NCI-H526 (cell line): Measurements from ENCODE around the gene FSTL1.

ENCODE experiments used
- DNase-seq, 2 experiments: peaks; one replicate each; lab custom pipeline; 2025; lab: John Stamatoyannopoulos, UW

Gene FSTL1

DNA sequence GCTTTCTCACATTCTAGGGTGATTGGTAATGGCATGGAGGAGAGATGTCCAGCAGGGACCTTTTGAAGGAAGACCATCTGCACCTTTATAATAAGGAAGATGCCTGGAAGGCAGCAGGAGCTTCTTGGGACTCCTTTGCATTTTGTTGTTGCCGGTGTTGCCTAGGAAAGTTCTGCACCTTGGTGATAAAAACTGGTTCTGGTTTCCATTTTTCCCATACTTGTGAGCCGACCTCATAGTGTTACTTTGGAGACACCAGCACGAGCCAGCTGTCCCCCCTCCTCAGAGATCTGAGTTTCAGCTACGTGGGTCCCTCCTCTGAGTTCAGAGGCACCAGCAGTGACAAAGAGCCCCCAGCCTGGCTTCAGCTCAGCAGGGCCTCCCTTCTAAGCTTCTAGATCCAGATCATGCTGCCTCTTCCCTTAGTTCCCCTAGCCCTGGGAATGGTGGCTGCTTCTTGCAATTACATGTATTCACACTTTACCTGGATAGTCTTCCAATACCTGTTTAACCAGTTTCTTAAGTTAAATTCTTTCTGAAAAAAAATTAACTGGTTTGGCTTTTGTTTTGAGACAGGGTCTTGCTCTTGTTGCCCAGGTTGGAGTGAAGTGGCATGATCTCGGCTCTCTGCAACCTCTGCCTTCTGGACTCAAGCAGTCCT is 18.0 kb upstream of the FSTL1 start:
- no peak for DNase-seq

DNA sequence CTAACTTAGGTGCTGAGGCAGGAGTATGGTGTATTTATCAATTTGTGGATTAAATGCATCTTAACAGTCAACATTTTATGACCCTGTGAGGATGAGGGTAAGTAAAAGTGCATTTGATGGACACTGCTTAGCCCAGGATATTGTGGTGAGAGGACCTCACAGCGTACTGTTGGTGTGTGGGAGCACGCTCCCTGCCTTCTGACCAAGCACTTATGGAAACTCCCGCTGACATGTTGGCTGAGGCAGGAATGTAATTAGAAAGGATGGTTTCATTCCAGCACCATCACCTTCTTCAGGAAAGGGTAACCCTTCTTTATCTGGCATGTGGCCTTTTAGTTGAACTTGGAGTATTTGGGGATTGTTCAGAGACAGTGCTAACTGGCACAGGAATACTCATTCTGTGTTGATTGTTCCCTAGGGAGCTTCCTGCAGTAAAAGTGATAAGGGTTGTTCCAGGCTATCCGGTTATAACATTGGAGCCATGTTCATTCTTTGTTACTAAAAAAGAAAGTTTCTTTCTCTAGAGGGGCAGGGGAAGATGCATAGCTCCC is 11.7 kb upstream of the FSTL1 start:
- peak in 1 of 2 experiments; percentile 30 for DNase-seq

DNA sequence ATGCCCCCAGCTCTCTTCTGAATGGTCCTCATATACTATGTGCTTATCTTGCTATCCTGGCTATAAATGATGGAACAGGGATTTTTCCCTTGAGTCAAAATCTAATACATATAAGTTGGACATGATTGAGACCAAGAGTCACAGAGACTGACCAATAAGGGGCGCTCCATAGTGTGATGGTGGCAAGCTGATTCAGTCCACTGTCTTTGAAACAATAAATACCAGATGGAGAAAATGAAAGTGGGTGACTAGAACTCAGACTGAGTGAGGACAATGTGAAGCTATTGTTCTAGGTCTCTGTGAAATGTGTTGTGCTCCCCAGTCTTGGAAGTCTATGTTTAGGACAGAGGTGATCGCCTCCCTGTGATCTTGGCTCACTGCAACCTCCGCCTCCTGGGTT is 10.6 kb upstream of the FSTL1 start:
- no peak for DNase-seq

GRCh38 chr3:120460862-120461261 is 10.1 kb upstream of the FSTL1 start:
- DNase-seq: no peak

DNA sequence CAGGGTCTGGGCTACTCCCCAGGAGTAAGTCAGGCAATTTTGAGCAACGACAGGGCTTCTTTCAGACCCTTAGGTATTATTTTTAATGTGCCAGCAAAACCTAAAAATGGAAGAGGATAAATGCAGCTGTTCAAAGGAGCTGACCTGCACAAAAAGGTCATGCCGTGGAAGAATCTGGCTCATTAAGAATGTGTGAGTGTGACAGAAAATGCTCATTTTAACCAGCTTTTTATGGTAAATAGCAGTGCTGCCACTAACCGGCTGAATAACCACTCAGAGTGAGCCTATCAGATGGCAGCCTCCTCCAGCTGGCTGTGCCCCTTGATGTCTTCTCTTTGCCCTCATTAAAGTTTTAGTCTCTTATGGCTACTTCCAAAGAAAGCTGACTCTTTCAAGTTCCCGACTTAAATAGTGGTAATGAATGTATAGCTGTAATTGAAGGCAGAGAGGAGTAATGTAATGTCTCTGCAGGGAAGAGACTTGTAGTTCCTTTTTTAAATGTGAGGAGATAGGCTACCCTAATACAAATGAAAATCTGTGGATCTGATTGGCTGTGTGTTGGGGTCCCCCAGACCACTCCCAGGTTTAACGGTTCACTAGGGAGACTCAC is 9.5 kb upstream of the FSTL1 start:
- no peak for DNase-seq

DNA sequence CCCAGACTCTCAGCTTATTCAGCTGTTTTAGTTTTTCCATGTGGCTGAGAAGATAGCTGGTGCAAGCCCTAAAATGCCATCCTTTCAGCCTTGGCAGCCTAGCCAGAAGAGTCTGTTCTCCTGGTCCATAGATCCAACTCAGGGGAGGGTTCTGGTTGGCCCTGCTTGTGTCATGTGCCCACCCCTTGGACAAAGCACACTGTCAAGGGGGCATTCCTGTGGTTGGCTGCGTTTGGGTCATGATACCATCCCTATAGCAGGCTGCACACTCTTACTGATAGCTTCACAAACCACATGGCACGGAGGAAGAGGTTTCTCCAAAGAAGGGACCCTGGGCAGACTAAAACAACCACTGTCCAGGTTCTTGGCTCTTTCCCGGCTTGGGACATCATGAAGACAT is 8.4 kb upstream of the FSTL1 start:
- no peak for DNase-seq

DNA sequence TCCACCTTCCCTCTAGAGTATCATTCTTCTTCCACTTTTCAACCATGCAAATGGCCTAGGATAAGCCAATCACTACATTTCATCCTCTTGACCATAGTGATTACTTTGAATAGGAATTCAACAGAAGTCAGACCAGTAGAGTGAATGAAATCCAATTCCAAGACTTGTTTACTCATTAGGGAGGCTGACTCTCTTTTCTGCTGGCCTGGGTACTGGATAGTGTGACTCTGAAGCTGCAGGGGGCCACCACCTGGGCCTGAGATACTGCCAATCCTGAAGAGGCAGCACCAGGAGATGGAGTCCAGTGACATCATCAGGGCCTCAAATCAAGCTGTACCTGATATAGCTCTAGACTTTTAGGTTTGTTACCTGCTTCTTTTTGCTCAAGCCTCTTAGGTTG is 7.0 kb upstream of the FSTL1 start:
- DNase-seq: no peak

GRCh38 chr3:120454076-120454689 is 3.4 kb upstream of the FSTL1 start:
- DNase-seq: no peak

DNA sequence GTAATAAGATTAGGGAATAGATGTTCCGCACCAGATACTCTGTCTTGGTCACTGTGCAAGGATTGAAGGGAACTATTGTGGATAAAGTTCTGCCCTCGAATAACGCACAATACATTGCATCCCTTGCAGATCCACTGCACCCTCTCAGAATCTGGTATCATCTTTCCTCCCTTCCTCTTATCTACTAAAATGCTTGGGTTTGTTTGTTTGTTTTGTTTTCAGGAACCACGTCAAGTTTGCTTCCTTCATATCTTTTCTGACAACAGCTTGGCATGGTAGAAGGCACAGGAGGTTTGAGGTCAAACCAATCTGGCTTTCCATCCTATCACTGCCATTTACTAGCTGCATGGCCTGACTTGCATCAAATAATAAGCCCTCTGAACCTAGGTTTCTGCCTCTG is 2.0 kb upstream of the FSTL1 start:
- no peak for DNase-seq

GRCh38 chr3:120451806-120452205 is 1.0 kb upstream of the FSTL1 start:
- no peak for DNase-seq

DNA sequence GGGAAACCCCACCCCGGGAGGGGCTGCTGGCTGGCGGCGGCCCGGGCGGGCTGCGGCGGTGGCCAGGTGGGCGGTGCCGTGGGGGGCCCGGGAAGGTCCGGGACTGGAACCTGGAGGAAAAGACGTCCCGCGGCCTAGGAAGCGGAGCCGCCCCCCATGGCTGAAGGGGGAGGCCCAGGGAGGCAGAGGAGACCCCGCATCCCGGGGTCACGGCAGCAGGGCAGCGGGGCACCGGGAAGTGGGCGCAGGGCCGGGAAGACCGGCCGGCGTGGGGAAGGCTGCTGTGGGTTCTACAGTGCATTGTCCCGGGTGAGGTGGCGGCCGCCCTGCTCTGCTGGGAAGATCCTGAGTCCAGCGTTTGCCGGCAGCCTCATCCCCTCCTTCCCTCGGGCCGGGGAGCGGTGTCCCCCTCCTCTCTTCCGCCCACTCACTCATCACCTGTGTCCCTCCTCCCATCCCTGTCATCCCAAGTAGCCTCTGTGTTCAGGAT is 525 bp upstream of the FSTL1 start:
- no peak for DNase-seq

DNA sequence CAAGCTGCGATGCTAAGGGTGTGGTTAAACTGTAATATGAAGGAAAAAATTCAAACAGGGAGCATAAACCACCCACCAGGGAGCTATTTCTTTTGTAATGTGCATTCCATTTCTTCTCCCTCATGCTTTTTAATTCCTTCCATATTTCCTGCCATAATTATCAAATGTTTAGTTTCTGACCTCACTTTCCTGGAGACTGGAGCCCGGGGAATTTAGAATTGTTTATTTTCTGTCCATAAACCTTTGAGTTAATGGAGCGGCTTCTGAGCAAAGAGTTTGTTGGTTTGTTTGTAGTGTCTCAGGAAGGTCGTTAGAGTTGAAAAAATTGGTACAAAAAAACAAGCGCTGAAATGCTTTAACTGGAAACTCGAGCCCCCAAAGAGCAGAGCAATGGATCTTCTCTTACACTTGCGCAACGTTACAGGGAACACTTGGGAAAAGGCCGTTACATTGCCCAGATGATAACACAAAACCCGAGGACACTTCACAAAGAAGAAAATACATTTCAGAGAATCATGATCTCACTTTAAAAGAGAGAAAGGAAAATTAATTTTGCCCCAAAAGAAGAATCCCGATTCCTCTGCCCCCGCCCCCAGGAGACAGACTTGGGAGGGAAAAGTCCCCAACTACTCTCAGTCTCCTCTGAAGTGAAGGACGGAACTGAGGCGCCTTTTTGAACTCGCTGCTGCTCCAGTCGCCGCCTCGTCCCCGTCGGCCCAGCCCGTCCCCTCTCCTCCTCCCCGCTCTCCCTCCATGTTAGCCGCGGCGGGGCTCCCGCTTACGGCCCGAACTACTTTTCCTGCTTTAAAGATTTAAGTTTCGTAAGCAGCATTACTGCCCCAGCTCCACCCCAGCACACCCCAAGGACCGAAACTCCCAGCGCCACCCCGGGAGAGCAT is 842 bp downstream of the FSTL1 start:
- peak in 1 of 2 experiments; percentile 76 for DNase-seq

DNA sequence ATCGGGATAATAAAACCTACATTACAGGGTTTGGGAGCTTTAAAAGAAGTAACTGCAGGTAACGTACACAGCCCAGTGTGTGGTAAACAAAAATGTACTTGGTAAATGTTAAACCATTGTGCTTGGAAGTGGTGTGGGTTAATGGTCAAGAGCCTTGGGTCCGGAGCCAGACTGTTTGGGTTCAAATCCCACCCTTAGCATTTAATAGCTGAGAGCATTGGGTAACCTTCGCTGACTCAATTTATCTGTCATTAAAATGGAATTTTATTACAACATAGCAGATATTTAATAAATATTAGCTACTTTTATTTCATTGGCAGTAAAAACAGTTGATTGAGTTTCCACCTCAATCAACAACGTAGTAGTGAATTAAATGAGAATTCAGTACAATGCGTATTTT is 1.5 kb downstream of the FSTL1 start:
- no peak for DNase-seq

GRCh38 chr3:120448756-120449155 is 2.0 kb downstream of the FSTL1 start:
- no peak for DNase-seq

GRCh38 chr3:120446891-120447668 is 3.7 kb downstream of the FSTL1 start:
- no peak for DNase-seq

- DNase-seq: no peak
Observed at GRCh38 chr3:120445654-120446053, 5.1 kb downstream of the FSTL1 start.

DNA sequence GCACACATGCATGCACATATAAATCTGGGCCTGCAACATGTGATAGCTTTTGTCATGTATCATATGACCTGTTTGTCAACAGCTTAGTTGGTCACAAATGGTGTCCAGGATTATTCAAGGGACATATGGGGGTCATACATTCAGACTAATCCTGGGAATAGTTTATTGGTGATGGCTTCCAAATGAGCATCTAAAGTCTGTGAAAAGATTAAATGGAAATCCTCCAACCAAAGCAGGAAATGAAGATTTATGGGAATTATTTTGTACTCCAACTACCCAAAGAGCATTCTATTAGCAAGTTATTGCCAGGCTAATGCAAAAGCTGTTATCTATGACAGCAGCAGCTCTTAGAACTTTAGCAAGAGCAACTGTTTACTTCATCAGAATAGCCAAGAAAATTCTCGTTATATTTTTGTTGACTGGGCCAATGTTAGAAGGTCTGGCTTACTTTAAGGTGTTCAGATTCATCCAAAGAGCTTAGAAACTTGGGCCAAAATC is 7.1 kb downstream of the FSTL1 start:
- no peak for DNase-seq

- DNase-seq: no peak
Observed at GRCh38 chr3:120442975-120443517, 7.7 kb downstream of the FSTL1 start.

DNA sequence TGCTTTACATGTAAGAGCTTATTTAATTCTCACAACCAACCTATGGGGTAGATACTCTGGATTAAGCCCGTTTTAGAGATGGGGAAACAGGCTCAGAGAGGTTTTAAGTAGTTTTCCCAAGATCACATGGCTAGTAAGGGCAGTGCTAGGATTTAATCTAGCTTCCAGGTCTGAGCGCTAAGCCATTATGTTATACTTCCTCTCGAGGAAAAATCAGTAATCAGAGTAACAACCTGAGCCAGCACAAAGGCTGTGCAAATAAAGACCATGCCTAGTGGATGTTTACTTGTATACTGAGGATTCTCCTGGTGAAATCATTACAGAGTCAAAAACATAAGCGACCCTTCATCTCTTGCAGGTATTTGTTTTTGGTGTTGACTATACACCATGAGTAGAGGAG is 9.0 kb downstream of the FSTL1 start:
- DNase-seq: no peak

GRCh38 chr3:120440762-120441161 is 10.0 kb downstream of the FSTL1 start:
- DNase-seq: no peak
